ENCODE measurements around the gene LDB1. TPM values are rescaled to one million over a fixed set of nuclear protein-coding genes. Genes with fewer than 3 reads are reported as not detected.
A peak's percentile ranks its signal among the peaks of the same experiment; 100 is the strongest.

LDB1 gene
- total and polyA plus RNA-seq, 2 of the 13 experiments (the other 11 are each of a cell fraction or from before 2014, with no cell fraction given), result 17.2 to 45.5 TPM

DNA sequence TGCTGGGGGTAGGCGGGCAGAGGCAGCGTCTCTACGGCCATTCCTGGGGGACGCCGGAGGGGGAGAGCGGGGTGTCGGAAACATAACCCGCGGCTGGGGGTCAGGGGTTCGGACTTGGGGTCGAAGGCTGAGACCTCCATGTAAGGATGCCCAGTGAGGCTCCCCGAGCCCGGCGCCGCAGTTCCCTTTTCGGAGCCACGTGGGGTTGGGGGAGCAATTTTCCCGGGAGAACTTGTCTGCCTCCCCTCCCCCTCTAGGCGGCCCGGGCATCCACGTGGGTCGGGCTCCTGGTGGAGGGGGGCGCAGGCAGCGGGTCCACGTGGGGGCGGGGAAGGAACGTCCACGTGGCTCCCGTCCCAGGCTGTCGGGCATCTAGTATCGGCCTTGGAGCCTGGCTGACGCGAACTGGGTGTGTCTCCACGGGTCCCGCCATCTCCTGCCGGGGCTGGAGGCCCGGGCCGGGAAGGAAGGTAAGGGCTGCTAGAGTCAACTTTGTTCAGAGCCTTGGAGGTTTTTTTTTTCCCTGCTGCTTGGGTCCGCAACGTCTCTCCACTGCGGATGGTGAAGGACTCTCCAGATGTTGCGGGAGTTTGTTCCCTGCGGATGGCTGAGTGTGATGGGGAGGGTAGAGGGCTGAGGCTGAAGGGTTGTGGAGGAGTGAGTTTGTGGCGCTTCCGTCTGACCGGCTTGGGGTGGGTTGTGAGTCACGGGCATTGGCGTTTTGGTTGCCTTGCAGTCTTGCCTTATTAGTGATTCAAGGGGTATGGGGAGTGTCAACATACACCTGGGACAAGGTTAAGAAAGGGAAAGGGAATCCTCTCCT is 13.4 kb upstream of the LDB1 start:
- CTCF ChIA-PET (ENCODE audit: low intra/inter-chr PET ratio, low total read pairs), result no interaction called here
- TF ChIP-seq MXI1 (IDR thresholded peaks at IDR 0.05; ENCODE audit: borderline replicate concordance, low read depth, low read length) (peak; percentile 97), MED1 (CRISPR knock-in tag; IDR thresholded peaks at IDR 0.05) (0 out of 2 replicates have a peak, but pooled peaks have one; percentile 30), HDAC6 (IDR thresholded peaks at IDR 0.05; ENCODE audit: low read depth, low read length) (no peak), GLI4 (CRISPR knock-in tag; IDR thresholded peaks at IDR 0.05; ENCODE audit: borderline replicate concordance) (0 out of 2 replicates have a peak, but pooled peaks have one; percentile 41), RBFOX2 (IDR thresholded peaks at IDR 0.05; ENCODE audit: low read depth, low read length) (peak; percentile 30; the same call in 1 of the 2 replicates), JUNB (CRISPR knock-in tag; IDR thresholded peaks at IDR 0.05; ENCODE audit: borderline replicate concordance) (0 out of 2 replicates have a peak, but pooled peaks have one; percentile 17), FOXM1 (CRISPR knock-in tag; IDR thresholded peaks at IDR 0.05) (no peak), HOXA3 (CRISPR knock-in tag; IDR thresholded peaks at IDR 0.05) (peak; percentile 48; the same call in 1 of the 2 replicates), ZSCAN25 (CRISPR knock-in tag; IDR thresholded peaks at IDR 0.05) (0 out of 2 replicates have a peak, but pooled peaks have one; percentile 4), DR1 (CRISPR knock-in tag; IDR thresholded peaks at IDR 0.05) (0 out of 2 replicates have a peak, but pooled peaks have one; percentile 7), PCBP1 (IDR thresholded peaks at IDR 0.05; ENCODE audit: borderline replicate concordance, low read depth, low read length) (0 out of 2 replicates have a peak, but pooled peaks have one; percentile 26), ZNF253 (CRISPR knock-in tag; IDR thresholded peaks at IDR 0.05; ENCODE audit: borderline replicate concordance) (no peak), NKX3-1 (CRISPR knock-in tag; IDR thresholded peaks at IDR 0.05) (0 out of 2 replicates have a peak, but pooled peaks have one; percentile 39), REPIN1 (CRISPR knock-in tag; IDR thresholded peaks at IDR 0.05; ENCODE audit: borderline replicate concordance, low read depth) (0 out of 2 replicates have a peak, but pooled peaks have one; percentile 28), ZFP36L2 (CRISPR knock-in tag; IDR thresholded peaks at IDR 0.05) (no peak), FOSL1 (CRISPR knock-in tag; IDR thresholded peaks at IDR 0.05; ENCODE audit: borderline replicate concordance) (no peak), SIN3A (IDR thresholded peaks at IDR 0.05; ENCODE audit: borderline replicate concordance, low read depth, low read length) (peak; percentile 85; the same call in 1 of the 2 replicates), SSRP1 (CRISPR knock-in tag; IDR thresholded peaks at IDR 0.05) (no peak)
- TF ChIP-seq, protein P1, sequence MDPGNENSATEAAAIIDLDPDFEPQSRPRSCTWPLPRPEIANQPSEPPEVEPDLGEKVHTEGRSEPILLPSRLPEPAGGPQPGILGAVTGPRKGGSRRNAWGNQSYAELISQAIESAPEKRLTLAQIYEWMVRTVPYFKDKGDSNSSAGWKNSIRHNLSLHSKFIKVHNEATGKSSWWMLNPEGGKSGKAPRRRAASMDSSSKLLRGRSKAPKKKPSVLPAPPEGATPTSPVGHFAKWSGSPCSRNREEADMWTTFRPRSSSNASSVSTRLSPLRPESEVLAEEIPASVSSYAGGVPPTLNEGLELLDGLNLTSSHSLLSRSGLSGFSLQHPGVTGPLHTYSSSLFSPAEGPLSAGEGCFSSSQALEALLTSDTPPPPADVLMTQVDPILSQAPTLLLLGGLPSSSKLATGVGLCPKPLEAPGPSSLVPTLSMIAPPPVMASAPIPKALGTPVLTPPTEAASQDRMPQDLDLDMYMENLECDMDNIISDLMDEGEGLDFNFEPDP (CRISPR knock-in tag; conservative IDR thresholded peaks at IDR 0.05), result 0 out of 2 replicates have a peak, but pooled peaks have one; percentile 56
- TF ChIP-seq, protein P2, sequence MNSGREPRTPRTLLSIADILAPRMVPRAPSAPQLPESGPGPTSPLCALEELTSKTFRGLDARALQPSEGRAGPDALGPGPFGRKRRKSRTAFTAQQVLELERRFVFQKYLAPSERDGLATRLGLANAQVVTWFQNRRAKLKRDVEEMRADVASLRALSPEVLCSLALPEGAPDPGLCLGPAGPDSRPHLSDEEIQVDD (CRISPR knock-in tag; IDR thresholded peaks at IDR 0.05; ENCODE audit: borderline replicate concordance), result peak; percentile 44; the same call in 1 of the 2 replicates
- TF ChIP-seq, protein P3, sequence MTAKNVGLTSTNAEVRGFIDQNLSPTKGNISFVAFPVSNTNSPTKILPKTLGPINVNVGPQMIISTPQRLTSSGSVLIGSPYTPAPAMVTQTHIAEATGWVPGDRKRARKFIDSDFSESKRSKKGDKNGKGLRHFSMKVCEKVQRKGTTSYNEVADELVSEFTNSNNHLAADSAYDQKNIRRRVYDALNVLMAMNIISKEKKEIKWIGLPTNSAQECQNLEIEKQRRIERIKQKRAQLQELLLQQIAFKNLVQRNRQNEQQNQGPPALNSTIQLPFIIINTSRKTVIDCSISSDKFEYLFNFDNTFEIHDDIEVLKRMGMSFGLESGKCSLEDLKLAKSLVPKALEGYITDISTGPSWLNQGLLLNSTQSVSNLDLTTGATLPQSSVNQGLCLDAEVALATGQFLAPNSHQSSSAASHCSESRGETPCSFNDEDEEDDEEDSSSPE (CRISPR knock-in tag; IDR thresholded peaks at IDR 0.05), result peak; percentile 73; the same call in 1 of the 2 replicates

More for the DNA sequence above, 13.4 kb upstream of the LDB1 start:
- ATAC-seq (peak; percentile 67), FAIRE-seq (no peak), DNase-seq (ENCODE audit: low spot score) (peak; percentile 78)
- Histone ChIP-seq H3K9ac (ENCODE audit: insufficient read depth, low read depth, low read length) (peak overlapping the region; percentile 93), H3K4me2 (ENCODE audit: low read depth, low read length) (peak overlapping the region; percentile 82), H3K4me3 (replicated peaks in 1 of 3; ENCODE audit: insufficient read depth in 1 of 3, low read depth in 2 of 3, low read length in 3 of 3) (peak overlapping the region; percentile 82 to 96 (median 92)), H3K27me3 (ENCODE audit: control insufficient read depth in 1 of 2, insufficient read depth in 2 of 2, low read length in 2 of 2) (peaks cover 0 to 4% of the 10 kb centered on the region in 2 experiments; a peak in 1 of 5 replicates), H2AFZ (ENCODE audit: low read length) (no peak overlapping the region), H3K9me3 (ENCODE audit: low read length) (no peaks in the 10 kb centered on the region), H3K36me3 (replicated peaks in 1 of 2; ENCODE audit: control insufficient read depth in 1 of 2, insufficient read depth in 2 of 2, low read length in 2 of 2) (peaks cover 10 to 20% of the 10 kb centered on the region in 2 experiments; a peak in 4 of 5 replicates), H4K20me1 (ENCODE audit: insufficient read depth, low read length) (peaks cover 43% of the 10 kb centered on the region), H3K79me2 (ENCODE audit: insufficient read depth, low read length) (peaks cover 54% of the 10 kb centered on the region), H3K27ac (ENCODE audit: extremely low read length, insufficient read depth, low read length) (peak overlapping the region; percentile 88), H3K4me1 (ENCODE audit: insufficient read depth, low read length) (peaks cover 41% of the 10 kb centered on the region)
- no TSS peak for BruUV-seq (replicated peaks)
- WGBS (ENCODE audit: low lambda C conversion rate), result under 1% methylated on average over 22 of the region's 48 CpGs
- in situ Hi-C loops (cut with HindIII; ENCODE audit: extremely low pct_ligation_motif_present, low pct_unique_long_range_greater_than_20kb), result no loop called here
- intact Hi-C loops (cut with micrococcal nuclease; ENCODE audit: unreplicated experiment), result no loop called here
- POLR2A ChIA-PET, result interaction anchor here (1.2 kb wide), 1 partner anchor 13 kb away, joined by 3 read pairs; no protein-coding TSS in a partner anchor
